Smooth muscle cell (in vitro differentiated cells): ENCODE measurements around the gene ZDBF2. TPM values are rescaled to one million over a fixed set of nuclear protein-coding genes. Genes with fewer than 3 reads are reported as not detected.

Source experiments
- DNase-seq: peaks from one replicate; lab custom pipeline; 2025; ENCODE audit not compliant: unreplicated experiment; lab: John Stamatoyannopoulos, UW
- H2AFZ ChIP-seq: fragments of 200-600 bp; sonication (generic); 2 replicates; pipeline ENCODE4 v1.6.0; 2016; ENCODE audit warnings: antibody characterized with exemption, low read depth, mild to moderate bottlenecking
- H3F3A ChIP-seq: fragments of 200-600 bp; sonication (generic); 2 replicates; pipeline ENCODE4 v1.6.0; 2017; ENCODE audit warnings: antibody characterized with exemption, low read depth
- H3K27ac ChIP-seq: fragments of 200-600 bp; sonication (generic); 2 replicates; pipeline ENCODE4 v1.5.1; 2016; ENCODE audit warnings: low read depth, mild to moderate bottlenecking
- H3K27me3 ChIP-seq: fragments of 200-600 bp; sonication (generic); 2 replicates; pipeline ENCODE4 v1.6.1; 2016; ENCODE audit warnings: low read depth, mild to moderate bottlenecking
- H3K36me3 ChIP-seq: fragments of 200-600 bp; sonication (generic); 2 replicates; pipeline ENCODE4 v1.5.1; 2016; ENCODE audit warnings: low read depth
- H3K4me1 ChIP-seq: fragments of 200-600 bp; sonication (generic); 2 replicates; pipeline ENCODE4 v1.5.1; 2016; ENCODE audit warnings: low read depth
- H3K4me2 ChIP-seq: fragments of 200-600 bp; sonication (generic); 2 replicates; pipeline ENCODE4 v1.6.0; 2016; ENCODE audit warnings: mild to moderate bottlenecking
- H3K4me3 ChIP-seq: fragments of 200-600 bp; sonication (generic); 2 replicates; pipeline ENCODE4 v1.5.1; 2016; ENCODE audit warnings: mild to moderate bottlenecking
- H3K79me2 ChIP-seq: fragments of 200-600 bp; sonication (generic); 2 replicates; pipeline ENCODE4 v1.6.0; 2016; ENCODE audit warnings: low read depth, mild to moderate bottlenecking
- H3K9ac ChIP-seq: fragments of 200-600 bp; sonication (generic); 2 replicates; pipeline ENCODE4 v1.6.0; 2016; ENCODE audit warnings: low read depth
- H3K9me3 ChIP-seq: fragments of 200-600 bp; sonication (generic); replicated peaks from 2 replicates; pipeline ENCODE4 v1.5.1; 2016; ENCODE audit warnings: low read depth
- H4K20me1 ChIP-seq: fragments of 200-600 bp; sonication (generic); 2 replicates; pipeline ENCODE4 v1.6.0; 2016; ENCODE audit warnings: low read depth
- CTCF ChIP-seq: fragments of 200-600 bp; sonication (generic); IDR thresholded peaks from 2 replicates; pipeline ENCODE4 v1.5.1; 2017; ENCODE audit warnings: borderline replicate concordance, mild to moderate bottlenecking, antibody characterized with exemption; ENCODE audit not compliant: insufficient read depth, poor library complexity, severe bottlenecking
- WGBS: methylation state at CpG from one replicate; pipeline ENCODE4 v1.1.7; 2016; ENCODE audit warnings: low lambda C conversion rate; 5-methylcytosine and 5-hydroxymethylcytosine counted together
- polyA plus RNA-seq: library from polyadenylated mRNA; unstranded; fragments of >200 nt; fragmentation: Nextera tagmentation; extraction: Ambion mirVana; gene quantifications from 2 replicates; pipeline ENCODE4 v1.2.1, GENCODE V29; 2016
- total RNA-seq: library from RNA; depleted of rRNA; stranded (reverse); fragments of >200 nt; gene quantifications from 2 replicates; pipeline ENCODE4 v1.2.3, GENCODE V29; 2014

The ZDBF2 gene
- total and polyA plus RNA-seq, 2 experiments from 2014 or later = 2.8 to 22.7 TPM

GRCh38 chr2:206266130-206267125 lies 8.0 kb upstream of the ZDBF2 start:
- no peak overlapping the region for H3K9ac ChIP-seq
- no peak overlapping the region for H3K4me2 ChIP-seq
- peaks cover 100% of the 10 kb centered on the region for H3K27me3 ChIP-seq
- H3K4me3 ChIP-seq = no peak overlapping the region
- H3K36me3 ChIP-seq = no peaks in the 10 kb centered on the region
- H4K20me1 ChIP-seq = no peaks in the 10 kb centered on the region
- no peak for TF ChIP-seq CTCF
- H3K27ac ChIP-seq = no peak overlapping the region
- 55% methylated on average over 10 of the region's 10 CpGs for WGBS
- H3K79me2 ChIP-seq = no peaks in the 10 kb centered on the region
- no peaks in the 10 kb centered on the region for H3K9me3 ChIP-seq
- H3K4me1 ChIP-seq = no peaks in the 10 kb centered on the region
- H3F3A ChIP-seq = no peaks in the 10 kb centered on the region
- DNase-seq = no peak
- H2AFZ ChIP-seq = no peak overlapping the region

GRCh38 chr2:206267567-206267966 lies 6.9 kb upstream of the ZDBF2 start:
- Histone ChIP-seq H4K20me1 (no peaks in the 10 kb centered on the region), H3K9me3 (no peaks in the 10 kb centered on the region), H3K27me3 (peaks cover 100% of the 10 kb centered on the region), H3K4me1 (no peaks in the 10 kb centered on the region), H3K9ac (no peak overlapping the region), H2AFZ (no peak overlapping the region), H3F3A (no peaks in the 10 kb centered on the region), H3K79me2 (no peaks in the 10 kb centered on the region), H3K4me3 (no peak overlapping the region), H3K27ac (no peak overlapping the region), H3K4me2 (no peak overlapping the region), H3K36me3 (no peaks in the 10 kb centered on the region)
- 44% methylated on average over 5 of the region's 5 CpGs for WGBS
- TF ChIP-seq CTCF = no peak
- DNase-seq = no peak

- Histone ChIP-seq H3K4me2 (no peak overlapping the region), H3K4me1 (peaks cover 2% of the 10 kb centered on the region), H3K27ac (no peak overlapping the region), H2AFZ (no peak overlapping the region), H3K36me3 (no peaks in the 10 kb centered on the region), H4K20me1 (no peaks in the 10 kb centered on the region), H3F3A (no peaks in the 10 kb centered on the region), H3K4me3 (no peak overlapping the region), H3K79me2 (peaks cover 4% of the 10 kb centered on the region), H3K9ac (no peak overlapping the region), H3K27me3 (peaks cover 91% of the 10 kb centered on the region), H3K9me3 (no peaks in the 10 kb centered on the region)
- 30% methylated on average over 1 of the region's 1 CpG for WGBS
- no peak for TF ChIP-seq CTCF
- no peak for DNase-seq
Observed at GRCh38 chr2:206271065-206271464, 3.4 kb upstream of the ZDBF2 start.
